ENCODE results near the gene ADARB1.
A peak's percentile ranks its signal among the peaks of the same experiment; 100 is the strongest.

The ADARB1 gene

GRCh38 chr21:45040739-45041138 lies 33.6 kb upstream of the ADARB1 start:
- TF ChIP-seq POLR2AphosphoS5 (IDR thresholded peaks at IDR 0.05; ENCODE audit: low read depth, low read length): no peak
- no peak for TF ChIP-seq POLR2A (IDR thresholded peaks at IDR 0.05; ENCODE audit: low read depth, low read length)
- no peak for TF ChIP-seq TAF1 (IDR thresholded peaks at IDR 0.05; ENCODE audit: borderline replicate concordance, low read depth, low read length)
- DNase-seq (ENCODE audit: insufficient read length): no peak
- FAIRE-seq: no peak

GRCh38 chr21:45041351-45041805 lies 33.0 kb upstream of the ADARB1 start:
- TF ChIP-seq POLR2AphosphoS5 (IDR thresholded peaks at IDR 0.05; ENCODE audit: low read depth, low read length) (no peak), TAF1 (IDR thresholded peaks at IDR 0.05; ENCODE audit: borderline replicate concordance, low read depth, low read length) (no peak), POLR2A (IDR thresholded peaks at IDR 0.05; ENCODE audit: low read depth, low read length) (no peak)
- FAIRE-seq (no peak), DNase-seq (ENCODE audit: insufficient read length) (no peak)

GRCh38 chr21:45041984-45042663 lies 32.3 kb upstream of the ADARB1 start:
- DNase-seq (ENCODE audit: insufficient read length) (no peak), FAIRE-seq (peak; percentile 38)
- no peak for TF ChIP-seq TAF1 (IDR thresholded peaks at IDR 0.05; ENCODE audit: borderline replicate concordance, low read depth, low read length)
- TF ChIP-seq POLR2AphosphoS5 (IDR thresholded peaks at IDR 0.05; ENCODE audit: low read depth, low read length): no peak
- TF ChIP-seq POLR2A (IDR thresholded peaks at IDR 0.05; ENCODE audit: low read depth, low read length): no peak

GRCh38 chr21:45042664-45043161 lies 31.7 kb upstream of the ADARB1 start:
- TF ChIP-seq POLR2AphosphoS5 (IDR thresholded peaks at IDR 0.05; ENCODE audit: low read depth, low read length) (no peak), TAF1 (IDR thresholded peaks at IDR 0.05; ENCODE audit: borderline replicate concordance, low read depth, low read length) (no peak), POLR2A (IDR thresholded peaks at IDR 0.05; ENCODE audit: low read depth, low read length) (no peak)
- DNase-seq (ENCODE audit: insufficient read length): no peak
- FAIRE-seq: no peak

GRCh38 chr21:45043541-45044020 lies 30.8 kb upstream of the ADARB1 start:
- TF ChIP-seq TAF1 (IDR thresholded peaks at IDR 0.05; ENCODE audit: borderline replicate concordance, low read depth, low read length) (no peak), POLR2AphosphoS5 (IDR thresholded peaks at IDR 0.05; ENCODE audit: low read depth, low read length) (no peak), POLR2A (IDR thresholded peaks at IDR 0.05; ENCODE audit: low read depth, low read length) (no peak)
- FAIRE-seq: no peak
- no peak for DNase-seq (ENCODE audit: insufficient read length)

- no peak for TF ChIP-seq POLR2AphosphoS5 (IDR thresholded peaks at IDR 0.05; ENCODE audit: low read depth, low read length)
- no peak for TF ChIP-seq POLR2A (IDR thresholded peaks at IDR 0.05; ENCODE audit: low read depth, low read length)
- no peak for TF ChIP-seq TAF1 (IDR thresholded peaks at IDR 0.05; ENCODE audit: borderline replicate concordance, low read depth, low read length)
- FAIRE-seq: no peak
- DNase-seq (ENCODE audit: insufficient read length): no peak
These were observed 28.9 kb upstream of the ADARB1 start for GRCh38 chr21:45045481-45045880.

- DNase-seq (ENCODE audit: insufficient read length) (no peak), FAIRE-seq (no peak)
- no peak for TF ChIP-seq POLR2AphosphoS5 (IDR thresholded peaks at IDR 0.05; ENCODE audit: low read depth, low read length)
- TF ChIP-seq POLR2A (IDR thresholded peaks at IDR 0.05; ENCODE audit: low read depth, low read length): no peak
- no peak for TF ChIP-seq TAF1 (IDR thresholded peaks at IDR 0.05; ENCODE audit: borderline replicate concordance, low read depth, low read length)
These were observed 27.1 kb upstream of the ADARB1 start for GRCh38 chr21:45047257-45047656.

GRCh38 chr21:45048026-45048698 lies 26.2 kb upstream of the ADARB1 start:
- no peak for FAIRE-seq
- no peak for DNase-seq (ENCODE audit: insufficient read length)
- TF ChIP-seq POLR2AphosphoS5 (IDR thresholded peaks at IDR 0.05; ENCODE audit: low read depth, low read length) (no peak), TAF1 (IDR thresholded peaks at IDR 0.05; ENCODE audit: borderline replicate concordance, low read depth, low read length) (no peak), POLR2A (IDR thresholded peaks at IDR 0.05; ENCODE audit: low read depth, low read length) (no peak)

- DNase-seq (ENCODE audit: insufficient read length) (no peak), FAIRE-seq (no peak)
- TF ChIP-seq POLR2AphosphoS5 (IDR thresholded peaks at IDR 0.05; ENCODE audit: low read depth, low read length): no peak
- TF ChIP-seq TAF1 (IDR thresholded peaks at IDR 0.05; ENCODE audit: borderline replicate concordance, low read depth, low read length): no peak
- no peak for TF ChIP-seq POLR2A (IDR thresholded peaks at IDR 0.05; ENCODE audit: low read depth, low read length)
These were observed 25.4 kb upstream of the ADARB1 start for GRCh38 chr21:45048968-45049367.

GRCh38 chr21:45049714-45050344 lies 24.6 kb upstream of the ADARB1 start:
- FAIRE-seq (no peak), DNase-seq (ENCODE audit: insufficient read length) (no peak)
- TF ChIP-seq POLR2A (IDR thresholded peaks at IDR 0.05; ENCODE audit: low read depth, low read length): no peak
- no peak for TF ChIP-seq POLR2AphosphoS5 (IDR thresholded peaks at IDR 0.05; ENCODE audit: low read depth, low read length)
- TF ChIP-seq TAF1 (IDR thresholded peaks at IDR 0.05; ENCODE audit: borderline replicate concordance, low read depth, low read length): no peak

GRCh38 chr21:45050345-45050796 lies 24.0 kb upstream of the ADARB1 start:
- FAIRE-seq: no peak
- no peak for DNase-seq (ENCODE audit: insufficient read length)
- no peak for TF ChIP-seq TAF1 (IDR thresholded peaks at IDR 0.05; ENCODE audit: borderline replicate concordance, low read depth, low read length)
- TF ChIP-seq POLR2AphosphoS5 (IDR thresholded peaks at IDR 0.05; ENCODE audit: low read depth, low read length): no peak
- TF ChIP-seq POLR2A (IDR thresholded peaks at IDR 0.05; ENCODE audit: low read depth, low read length): no peak

All from GM12892 (cell line).